GM10266 (cell line): ENCODE data around the gene AXIN1.
"Not testable (repeated sequence)": the region's sequence is repeated elsewhere in the genome, so short reads cannot be mapped to it uniquely, and the experiment has no call there.

Experiments
- DNase-seq: peaks from one replicate; pipeline ENCODE4 v3.0.0; 2012; ENCODE audit errors: extremely low spot score
- TF ChIP-seq, protein P1 (sequence below): IDR thresholded peaks from 2 replicates; pipeline ENCODE4 v1.5.1; 2012; ENCODE audit warnings: mild to moderate bottlenecking, low read depth; ENCODE audit not compliant: control insufficient read depth, insufficient read depth; ENCODE audit errors: missing control alignments

Gene AXIN1

DNA sequence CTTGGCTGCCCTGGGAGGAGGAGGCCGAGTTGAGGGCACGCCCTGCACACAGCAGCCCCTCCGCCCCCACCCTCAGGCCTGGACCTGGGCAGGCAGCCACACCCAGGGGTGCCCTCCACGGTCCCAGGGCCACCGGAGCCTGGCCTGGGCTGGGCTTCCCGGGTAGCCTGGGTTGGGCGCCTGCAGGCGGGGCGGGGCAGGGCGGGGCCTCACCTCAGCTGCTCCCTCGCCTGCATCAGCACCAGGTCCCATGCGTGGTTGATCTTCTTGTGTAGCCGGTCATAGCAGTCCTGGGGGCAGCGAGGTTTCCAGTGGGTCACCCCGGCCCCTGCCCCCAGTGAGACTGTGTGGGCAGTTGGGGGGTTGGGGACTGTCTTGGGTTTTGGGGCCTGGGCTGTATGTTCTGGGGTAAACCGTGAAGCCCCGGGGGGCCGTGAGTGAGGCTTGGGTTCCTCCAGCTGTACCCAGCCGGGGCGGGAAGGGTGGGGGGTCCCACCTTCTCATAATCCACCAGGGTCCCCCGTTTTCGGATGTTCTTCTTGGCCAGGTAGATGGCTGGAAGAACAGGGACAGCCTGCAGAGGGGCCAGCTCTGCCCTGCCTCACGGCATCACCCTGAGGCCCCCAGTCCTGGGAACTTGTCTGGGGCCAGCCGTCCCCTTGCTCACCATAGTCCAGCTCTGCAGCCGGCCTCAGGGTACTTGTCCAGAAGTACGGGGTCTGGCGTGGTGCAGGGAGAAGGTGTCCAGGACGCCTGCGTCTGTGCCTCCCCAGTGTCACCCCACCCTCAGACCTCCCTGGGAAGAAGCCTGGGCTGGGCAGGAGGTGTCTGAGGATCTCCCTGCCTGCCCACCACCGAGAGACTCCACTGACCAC lies 78.7 kb downstream of the AXIN1 start:
- no peak for DNase-seq

DNA sequence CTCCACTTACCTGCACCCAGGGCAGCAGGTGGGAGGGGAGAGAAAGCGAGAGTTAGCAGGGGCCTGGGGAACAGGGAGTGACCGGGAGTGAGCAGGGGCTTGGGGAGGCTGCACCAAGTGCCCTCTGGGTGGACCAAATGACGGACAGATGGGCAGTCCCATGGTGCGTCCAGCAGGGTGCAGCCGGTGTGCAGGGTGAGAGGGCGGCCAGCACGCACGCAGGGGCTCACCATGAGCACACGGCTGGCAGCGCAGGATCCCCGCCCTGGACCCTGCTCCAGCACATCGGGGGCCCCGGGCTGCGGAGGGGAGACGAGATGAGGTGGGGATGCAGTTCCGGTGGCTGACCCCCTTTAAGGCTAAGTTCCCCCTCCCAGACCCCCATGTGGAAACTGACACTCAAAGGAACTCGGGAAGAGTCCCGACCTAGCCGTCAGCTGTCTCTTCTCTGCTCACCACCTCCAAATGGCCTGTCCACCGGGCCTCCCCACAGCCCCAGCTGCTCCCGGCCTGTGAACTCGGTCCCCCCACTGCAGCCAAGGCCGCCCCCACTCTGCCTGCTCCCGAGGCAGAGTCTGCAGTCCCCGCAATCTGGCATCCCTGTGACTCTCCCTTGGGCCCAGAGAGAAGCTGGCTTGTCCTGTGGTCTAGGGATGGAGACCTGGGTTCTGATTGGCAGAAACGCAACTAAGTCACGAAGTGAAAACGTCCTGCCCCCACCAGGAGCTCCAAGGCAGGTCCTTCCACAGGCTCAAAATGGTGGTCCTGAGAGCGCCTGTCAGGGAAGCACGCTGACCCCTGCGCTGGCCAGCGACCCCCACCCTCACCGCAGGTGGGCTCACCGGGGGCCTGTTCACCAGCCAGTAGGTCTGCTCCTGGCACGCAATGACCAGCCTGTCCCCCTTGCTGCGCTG lies 79.6 kb downstream of the AXIN1 start:
- TF ChIP-seq, protein P1, sequence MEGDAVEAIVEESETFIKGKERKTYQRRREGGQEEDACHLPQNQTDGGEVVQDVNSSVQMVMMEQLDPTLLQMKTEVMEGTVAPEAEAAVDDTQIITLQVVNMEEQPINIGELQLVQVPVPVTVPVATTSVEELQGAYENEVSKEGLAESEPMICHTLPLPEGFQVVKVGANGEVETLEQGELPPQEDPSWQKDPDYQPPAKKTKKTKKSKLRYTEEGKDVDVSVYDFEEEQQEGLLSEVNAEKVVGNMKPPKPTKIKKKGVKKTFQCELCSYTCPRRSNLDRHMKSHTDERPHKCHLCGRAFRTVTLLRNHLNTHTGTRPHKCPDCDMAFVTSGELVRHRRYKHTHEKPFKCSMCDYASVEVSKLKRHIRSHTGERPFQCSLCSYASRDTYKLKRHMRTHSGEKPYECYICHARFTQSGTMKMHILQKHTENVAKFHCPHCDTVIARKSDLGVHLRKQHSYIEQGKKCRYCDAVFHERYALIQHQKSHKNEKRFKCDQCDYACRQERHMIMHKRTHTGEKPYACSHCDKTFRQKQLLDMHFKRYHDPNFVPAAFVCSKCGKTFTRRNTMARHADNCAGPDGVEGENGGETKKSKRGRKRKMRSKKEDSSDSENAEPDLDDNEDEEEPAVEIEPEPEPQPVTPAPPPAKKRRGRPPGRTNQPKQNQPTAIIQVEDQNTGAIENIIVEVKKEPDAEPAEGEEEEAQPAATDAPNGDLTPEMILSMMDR, result no peak
- no peak for DNase-seq

More for the DNA sequence above, 78.7 kb downstream of the AXIN1 start:
- TF ChIP-seq, protein P1, result no peak

DNA sequence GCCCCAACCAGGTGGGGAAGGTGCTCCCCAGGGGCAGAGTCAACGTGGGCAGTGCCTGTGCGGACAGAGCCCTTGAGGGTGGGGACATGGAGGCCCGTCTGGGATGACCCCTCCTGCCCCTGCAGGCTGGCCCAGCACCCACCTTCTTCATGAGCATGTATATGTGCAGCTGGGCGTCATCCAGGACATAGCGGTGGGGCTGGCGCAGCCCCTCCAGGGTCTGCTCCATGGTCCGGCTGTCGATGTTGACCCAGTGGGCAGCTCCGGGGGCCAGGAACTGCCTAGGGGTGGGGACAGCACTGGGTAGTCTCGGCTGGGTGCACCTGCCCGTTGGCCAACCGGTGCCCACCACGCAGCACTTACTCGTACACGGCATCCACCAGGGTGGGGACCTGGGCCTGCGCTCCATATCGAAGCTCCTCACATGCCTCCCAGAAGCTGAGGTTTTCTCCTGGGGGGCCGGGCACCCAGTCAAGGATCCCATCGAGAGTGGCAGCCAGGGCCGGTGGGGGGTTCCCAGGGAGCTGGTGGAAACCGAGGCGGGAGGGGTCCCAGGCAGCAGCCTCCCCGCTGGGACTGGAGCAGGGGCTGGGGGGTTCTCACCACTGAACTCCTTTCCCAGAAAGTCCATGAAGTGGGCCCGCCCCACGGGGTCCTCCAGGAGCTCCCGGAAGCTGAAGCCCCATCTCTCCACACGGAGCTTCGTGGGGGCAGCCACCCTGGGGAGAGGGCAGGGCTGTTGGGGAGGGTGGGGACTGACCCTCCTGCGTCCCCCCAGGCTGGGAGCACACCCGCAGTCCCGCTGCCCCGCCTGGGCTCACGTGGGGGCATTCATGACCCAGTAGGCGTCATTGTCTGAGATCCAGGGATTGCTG lies 81.9 kb downstream of the AXIN1 start:
- TF ChIP-seq, protein P1, result no peak
- no peak for DNase-seq

DNA sequence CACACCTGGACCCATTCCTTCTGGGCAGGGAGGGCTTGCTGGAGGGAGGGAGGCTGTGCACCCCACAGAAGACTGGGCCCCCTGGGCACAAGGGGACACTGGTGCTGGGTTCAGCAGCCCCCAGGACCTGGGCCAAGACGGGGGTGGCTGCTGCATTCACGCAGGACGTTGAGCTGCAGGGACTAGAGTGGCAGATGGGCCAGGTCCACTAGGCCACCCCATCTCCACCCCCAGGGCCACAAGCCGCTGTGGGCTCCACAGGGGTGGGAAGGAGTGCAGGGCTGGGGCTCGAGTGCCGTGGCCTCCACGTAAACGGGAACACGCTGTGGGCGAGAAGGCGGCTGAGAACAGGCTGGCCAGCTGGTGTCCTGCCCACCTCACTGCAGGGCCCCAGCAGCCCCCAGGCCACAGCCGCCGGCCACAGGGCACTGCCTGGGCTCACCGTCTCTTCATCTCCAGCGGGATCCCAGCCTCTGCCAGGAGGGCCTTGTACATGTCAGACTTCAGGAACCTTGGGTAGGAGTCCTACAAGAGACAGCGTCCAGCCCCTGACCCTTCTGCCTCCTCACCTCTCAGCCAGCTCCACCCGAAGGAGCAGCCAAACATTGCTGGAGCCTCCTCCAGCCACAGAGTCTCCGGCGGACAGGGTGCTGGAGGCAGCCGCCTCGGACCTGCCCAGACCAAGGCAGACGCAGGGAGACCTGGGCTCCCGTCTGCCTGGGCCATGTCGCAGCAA lies 83.3 kb downstream of the AXIN1 start:
- TF ChIP-seq, protein P1, result no peak
- DNase-seq, result no peak

DNA sequence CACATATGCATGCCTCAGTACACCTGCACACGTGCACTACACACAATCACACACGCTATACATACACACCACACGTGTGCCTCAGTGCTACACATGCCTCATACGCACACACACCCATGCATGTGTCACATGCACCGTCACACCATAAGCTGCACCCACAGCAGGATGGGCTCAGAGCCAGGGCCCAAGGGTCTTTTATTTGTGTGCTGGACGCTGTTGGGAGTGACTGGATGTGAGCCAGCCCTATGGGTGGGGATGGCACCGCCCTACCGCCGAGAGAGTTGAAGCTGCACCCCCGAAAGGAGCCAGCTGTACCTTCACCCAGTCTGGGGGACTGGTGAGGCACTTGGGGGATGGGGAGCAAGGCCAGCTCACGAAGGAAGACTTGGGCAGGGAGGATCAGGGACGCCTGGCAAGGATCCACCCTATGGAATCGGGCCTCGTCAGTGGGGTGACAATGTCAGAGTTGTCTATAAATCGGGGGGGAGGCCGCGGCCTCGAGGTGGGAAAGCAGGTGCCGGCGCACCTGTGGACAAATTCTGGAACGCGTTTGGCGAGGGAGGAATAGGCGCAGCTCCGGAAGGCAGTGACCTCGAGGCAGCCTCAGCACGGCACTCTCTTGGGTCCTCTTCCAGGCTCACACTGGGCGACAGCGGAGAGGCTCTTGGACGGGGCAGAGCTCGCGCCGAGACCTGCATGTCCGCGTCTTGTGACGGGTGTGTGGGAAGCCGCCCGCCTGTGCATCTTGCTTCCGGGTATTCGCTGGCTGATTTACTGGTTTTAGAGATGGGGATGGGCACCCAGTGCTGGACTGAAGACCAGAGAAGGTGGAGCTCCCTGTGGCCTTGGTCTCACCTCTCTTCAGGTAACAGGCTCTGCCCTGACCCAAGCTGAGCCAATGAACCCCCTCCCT lies 84.1 kb downstream of the AXIN1 start:
- no peak for DNase-seq
- TF ChIP-seq, protein P1, result no peak

DNA sequence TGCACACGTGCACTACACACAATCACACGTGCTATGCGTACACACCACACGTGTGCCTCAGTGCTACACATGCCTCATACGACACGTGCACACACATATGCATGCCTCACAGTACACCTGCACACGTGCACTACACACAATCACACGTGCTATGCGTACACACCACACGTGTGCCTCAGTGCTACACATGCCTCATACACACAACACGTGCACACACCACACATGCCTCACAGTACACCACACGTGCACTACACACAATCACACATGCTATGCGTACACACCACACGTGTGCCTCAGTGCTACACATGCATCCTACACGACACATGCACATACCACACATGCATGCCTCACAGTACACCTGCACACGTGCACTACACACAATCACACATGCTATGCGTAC lies 85.0 kb downstream of the AXIN1 start:
- DNase-seq, result not testable (repeated sequence)
